IMR-90 (cell line): ENCODE results near the gene RHBDF2. TPM values are rescaled to one million over a fixed set of nuclear protein-coding genes. Genes with fewer than 3 reads are reported as not detected.

Experiments used
- ATAC-seq: fragments of 200-7000 bp; cut with Tn5 transposase; 2 replicates; pipeline ENCODE4 v1.9.1; 2020; ENCODE audit warnings: low read depth, mild to moderate bottlenecking, moderate library complexity
- BruUV-seq: library from RNA; stranded (reverse); fragments of 400-500 nt; replicated peaks from 2 replicates; lab custom pipeline; 2021; lab: Mats Ljungman, UMichigan
- CTCF ChIA-PET: fragments of 300-600 bp; formaldehyde crosslinking; extraction: SDS; loops from one replicate; lab custom pipeline; 2021; ENCODE audit warnings: antibody characterized with exemption; lab: Yijun Ruan, JAX
- POLR2A ChIA-PET: fragments of 300-600 bp; sonication (Branson Sonifier 250); formaldehyde crosslinking; loops from one replicate; lab custom pipeline; 2022; ENCODE audit warnings: antibody characterized with exemption; ENCODE audit not compliant: unreplicated experiment; lab: Charles Lee
- DNase-seq: peaks from one replicate; pipeline ENCODE4 v3.0.0; 2013
- H2AFZ ChIP-seq: replicated peaks from 2 replicates; pipeline ENCODE3; 2013; ENCODE audit warnings: low read length, mild to moderate bottlenecking; ENCODE audit not compliant: poor library complexity
- H2AK5ac ChIP-seq: 2 replicates; pipeline ENCODE4 v1.6.1; 2013; ENCODE audit warnings: low read depth, low read length, inconsistent platforms
- H2AK9ac ChIP-seq: replicated peaks from 2 replicates; pipeline ENCODE3; 2013; ENCODE audit warnings: mild to moderate bottlenecking, low read depth, low read length, moderate library complexity; ENCODE audit not compliant: poor library complexity
- H2BK120ac ChIP-seq: 2 replicates; pipeline ENCODE4 v1.6.1; 2013; ENCODE audit warnings: low read depth, low read length, inconsistent platforms
- H2BK15ac ChIP-seq: 3 replicates; pipeline ENCODE4 v1.6.1; 2013; ENCODE audit warnings: low read depth, low read length, inconsistent platforms
- H2BK20ac ChIP-seq: 2 replicates; pipeline ENCODE4 v1.6.1; 2013; ENCODE audit warnings: low read depth, mild to moderate bottlenecking, inconsistent platforms, low read length, moderate library complexity
- H2BK5ac ChIP-seq: 2 replicates; pipeline ENCODE4 v1.6.1; 2013; ENCODE audit warnings: mild to moderate bottlenecking, low read depth, low read length, inconsistent platforms; ENCODE audit not compliant: poor library complexity, severe bottlenecking
- H3K14ac ChIP-seq: replicated peaks from 2 replicates; pipeline ENCODE4 v1.6.1; 2013; ENCODE audit warnings: low read depth, low read length, inconsistent platforms
- H3K18ac ChIP-seq: 2 replicates; pipeline ENCODE4 v1.6.1; 2013; ENCODE audit warnings: low read depth, low read length, control low read depth
- H3K23ac ChIP-seq: 2 replicates; pipeline ENCODE4 v1.6.1; 2013; ENCODE audit warnings: low read depth, low read length, inconsistent platforms
- H3K27ac ChIP-seq: 2 replicates; pipeline ENCODE4 v1.5.1; 2013; ENCODE audit warnings: mild to moderate bottlenecking, control low read depth, low read length; ENCODE audit not compliant: insufficient read depth
- H3K27me3 ChIP-seq: 2 replicates; pipeline ENCODE4 v1.6.1; 2013; ENCODE audit warnings: low read length; ENCODE audit not compliant: control insufficient read depth, insufficient read depth
- H3K36me3 ChIP-seq: 2 replicates; pipeline ENCODE4 v1.6.1; 2013; ENCODE audit warnings: low read length, mixed read lengths; ENCODE audit not compliant: control insufficient read depth, insufficient read depth
- H3K4ac ChIP-seq: 2 replicates; pipeline ENCODE4 v1.6.1; 2013; ENCODE audit warnings: low read depth, low read length, inconsistent platforms
- H3K4me1 ChIP-seq: 2 replicates; pipeline ENCODE4 v1.6.1; 2013; ENCODE audit warnings: low read length, mixed read lengths; ENCODE audit not compliant: control insufficient read depth, insufficient read depth
- H3K4me2 ChIP-seq: 2 replicates; pipeline ENCODE4 v1.6.1; 2013; ENCODE audit warnings: low read depth, mild to moderate bottlenecking, control low read depth, low read length, moderate library complexity
- H3K4me3 ChIP-seq: 2 replicates; pipeline ENCODE4 v1.5.1; 2013; ENCODE audit warnings: low read depth, mild to moderate bottlenecking, control low read depth, low read length, moderate library complexity; ENCODE audit not compliant: insufficient read depth
- H3K56ac ChIP-seq: 2 replicates; pipeline ENCODE4 v1.6.1; 2013; ENCODE audit warnings: low read length, inconsistent platforms; ENCODE audit not compliant: insufficient read depth; ENCODE audit errors: extremely low read depth
- H3K79me1 ChIP-seq, 2 experiments: 2 replicates each; pipeline ENCODE4 v1.6.1; 2013; ENCODE audit warnings: low read length in 2 of 2, inconsistent platforms in 1 of 2, low read depth in 1 of 2
- H3K9ac ChIP-seq: 2 replicates; pipeline ENCODE4 v1.6.1; 2013; ENCODE audit warnings: low read depth, low read length, control low read depth
- H3K9me1 ChIP-seq: 2 replicates; pipeline ENCODE4 v1.6.1; 2013; ENCODE audit warnings: low read length, inconsistent platforms; ENCODE audit not compliant: insufficient read depth
- H3K9me3 ChIP-seq: 2 replicates; pipeline ENCODE4 v1.6.1; 2013; ENCODE audit warnings: low read length; ENCODE audit not compliant: control insufficient read depth, insufficient read depth
- H4K20me1 ChIP-seq: 2 replicates; pipeline ENCODE4 v1.6.1; 2013; ENCODE audit warnings: low read length, inconsistent platforms; ENCODE audit not compliant: insufficient read depth
- H4K5ac ChIP-seq: 2 replicates; pipeline ENCODE4 v1.6.1; 2013; ENCODE audit warnings: mild to moderate bottlenecking, low read depth, low read length, control low read depth
- H4K8ac ChIP-seq, 2 experiments: 2 replicates each; pipeline ENCODE4 v1.6.1; 2013; ENCODE audit warnings: low read depth in 2 of 2, low read length in 2 of 2, control low read depth in 1 of 2, inconsistent platforms in 1 of 2
- H4K91ac ChIP-seq: 2 replicates; pipeline ENCODE4 v1.6.1; 2013; ENCODE audit warnings: low read depth, low read length, inconsistent platforms; ENCODE audit not compliant: insufficient read depth
- NFE2L2 ChIP-seq: fragments of 150-350 bp; IDR thresholded peaks from 2 replicates; pipeline ENCODE4 v1.6.1; 2016; ENCODE audit warnings: low read depth, mild to moderate bottlenecking, low read length
- POLR2A ChIP-seq: IDR thresholded peaks from 2 replicates; pipeline ENCODE4 v1.6.1; 2012; ENCODE audit warnings: mild to moderate bottlenecking, low read depth, low read length
- WGBS, 2 experiments: methylation state at CpG; one replicate each; pipeline versions ENCODE4 v1.1.5 to v1.1.7; 2013; ENCODE audit warnings: missing lambda C conversion rate in 2 of 2; ENCODE audit not compliant: insufficient read length in 1 of 2; ENCODE audit errors: extremely low coverage in 2 of 2; 5-methylcytosine and 5-hydroxymethylcytosine counted together
- dilution Hi-C: fragments of 300-500 bp; cut with HindIII; formaldehyde crosslinking; loops from one replicate; pipeline ENCODE4 v1.14.3; 2018; ENCODE audit warnings: low sequenced_read_pairs; ENCODE audit not compliant: unreplicated experiment
- in situ Hi-C: fragments of 300-500 bp; cut with MboI; formaldehyde crosslinking; loops from 3 replicates; pipeline ENCODE4 v1.14.3; 2019; ENCODE audit warnings: low sequenced_read_pairs, inconsistent platforms, mixed read lengths
- intact Hi-C: fragments of 100-400 bp; cut with micrococcal nuclease; formaldehyde crosslinking; loops from 2 replicates; pipeline ENCODE4 v1.10.0; 2022
- polyA plus RNA-seq, 3 experiments: library from polyadenylated mRNA; depleted of rRNA; stranded (reverse); fragments of >200 nt; gene quantifications; 2 replicates each; pipeline ENCODE4 v1.2.3, GENCODE V29; 2012; ENCODE audit warnings: low replicate concordance in 1 of 3
- total RNA-seq: library from RNA; depleted of rRNA; stranded (reverse); fragments of >200 nt; gene quantifications from 2 replicates; pipeline ENCODE4 v1.2.3, GENCODE V29; 2012

The RHBDF2 gene
- total and polyA plus RNA-seq, 2 of the 4 experiments (the other 2 are of a cell fraction): 1.3 to 8.3 TPM

- DNase-seq (peak; percentile 55), ATAC-seq (peak; percentile 7; the same call in 1 of the 2 replicates)
- Histone ChIP-seq H4K91ac (peak overlapping the region; percentile 72), H3K27me3 (no peaks in the 10 kb centered on the region), H3K27ac (peak overlapping the region; percentile 9; the same call in 1 of the 2 replicates), H3K23ac (peak overlapping the region; percentile 20; the same call in 1 of the 2 replicates), H3K9me1 (peaks cover 54% of the 10 kb centered on the region), H2AFZ (no peak overlapping the region), H2AK9ac (no peak overlapping the region), H4K20me1 (peaks cover 86% of the 10 kb centered on the region), H3K14ac (peak overlapping the region; percentile 86), H3K9me3 (no peaks in the 10 kb centered on the region), H3K9ac (no peak overlapping the region), H2BK5ac (peak overlapping the region; percentile 74), H3K4me1 (peaks cover 45% of the 10 kb centered on the region), H2BK120ac (peak overlapping the region; percentile 44), H4K5ac (peak overlapping the region; percentile 28; the same call in 1 of the 2 replicates), H2BK20ac (peak overlapping the region; percentile 52; the same call in 1 of the 2 replicates), H3K56ac (no peak overlapping the region), H3K18ac (peak overlapping the region; percentile 58; the same call in 1 of the 2 replicates), H3K79me1 (peaks cover 38 to 95% of the 10 kb centered on the region in 2 experiments), H4K8ac (peak overlapping the region in 1 of 2 experiments; percentile 22; a peak in 1 of 4 replicates), H3K4me3 (no peak overlapping the region), H3K36me3 (no peaks in the 10 kb centered on the region), H2BK15ac (peak overlapping the region; percentile 16; the same call in 2 of the 3 replicates), H3K4ac (peak overlapping the region; percentile 63), H3K4me2 (peak overlapping the region; percentile 12), H2AK5ac (peak overlapping the region; percentile 80)
- in situ Hi-C loops: no loop called here
- no CpG with 5 or more reads among the region's 9 CpGs for WGBS, 2 experiments
- CTCF ChIA-PET: interaction anchor here (2.4 kb wide), 1 partner anchor 47 kb away, joined by 8 read pairs; no protein-coding TSS in a partner anchor
- POLR2A ChIA-PET: no interaction called here
- intact Hi-C loops: no loop called here
- dilution Hi-C loops: no loop called here
- TF ChIP-seq NFE2L2 (peak; percentile 55), POLR2A (no peak)
- no TSS peak for BruUV-seq
Observed at GRCh38 chr17:76444518-76445311, 56.5 kb downstream of the RHBDF2 start.
